HUES6 (cell line): ENCODE measurements around the gene MFSD6.

Source experiments
- H3K27ac ChIP-seq: 2 replicates; pipeline ENCODE4 v1.7.0; 2013; ENCODE audit warnings: low read depth, mild to moderate bottlenecking, low read length, inconsistent platforms
- H3K27me3 ChIP-seq: 2 replicates; pipeline ENCODE4 v1.6.1; 2013; ENCODE audit warnings: low read length; ENCODE audit not compliant: control insufficient read depth, insufficient read depth
- H3K36me3 ChIP-seq: 2 replicates; pipeline ENCODE4 v1.6.1; 2013; ENCODE audit warnings: low read length; ENCODE audit not compliant: control insufficient read depth, insufficient read depth
- H3K4me1 ChIP-seq: 2 replicates; pipeline ENCODE4 v1.6.1; 2013; ENCODE audit warnings: low read length; ENCODE audit not compliant: control insufficient read depth, insufficient read depth
- H3K4me3 ChIP-seq: 2 replicates; pipeline ENCODE4 v1.5.1; 2013; ENCODE audit warnings: low read depth, low read length
- H3K9ac ChIP-seq: one replicate; pipeline ENCODE4 v1.6.1; 2013; ENCODE audit warnings: mild to moderate bottlenecking, low read length
- H3K9me3 ChIP-seq: 2 replicates; pipeline ENCODE4 v1.6.1; 2013; ENCODE audit warnings: low read depth, low read length; ENCODE audit not compliant: control insufficient read depth, insufficient read depth

The MFSD6 gene

DNA sequence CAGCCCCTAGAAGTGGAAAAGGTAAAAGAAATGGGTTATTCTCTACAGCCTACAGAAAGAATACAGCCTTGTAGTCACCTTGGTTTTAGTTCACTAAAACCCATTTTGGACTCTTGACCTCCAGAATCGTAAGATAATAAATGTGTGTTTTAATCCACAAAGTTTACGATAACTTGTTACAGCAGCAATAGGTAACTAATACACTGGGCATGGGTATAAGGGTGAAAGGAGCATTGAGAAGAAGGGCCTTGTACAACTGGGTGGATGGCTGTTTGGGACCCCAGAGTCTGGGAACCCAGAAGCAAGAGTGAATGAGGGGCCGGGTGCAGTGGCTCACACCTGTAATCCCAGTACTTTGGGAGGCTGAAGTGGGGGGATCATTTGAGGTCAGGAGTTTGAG is 2.2 kb upstream of the MFSD6 start:
- Histone ChIP-seq H3K27me3 (peaks cover 58% of the 10 kb centered on the region), H3K9me3 (peaks cover 4% of the 10 kb centered on the region; the same call in 1 of the 2 replicates), H3K4me1 (peaks cover 7% of the 10 kb centered on the region; the same call in 1 of the 2 replicates), H3K36me3 (no peaks in the 10 kb centered on the region), H3K4me3 (no peak overlapping the region), H3K9ac (no peak overlapping the region), H3K27ac (no peak overlapping the region)

GRCh38 chr2:190406805-190407204 is 1.4 kb upstream of the MFSD6 start:
- Histone ChIP-seq H3K36me3 (no peaks in the 10 kb centered on the region), H3K4me3 (peak overlapping the region; percentile 77), H3K9me3 (peaks cover 4% of the 10 kb centered on the region; the same call in 1 of the 2 replicates), H3K9ac (no peak overlapping the region), H3K4me1 (peaks cover 7% of the 10 kb centered on the region; the same call in 1 of the 2 replicates), H3K27me3 (peaks cover 58% of the 10 kb centered on the region), H3K27ac (no peak overlapping the region)

GRCh38 chr2:190407246-190407661 is 901 bp upstream of the MFSD6 start:
- Histone ChIP-seq H3K36me3 (no peaks in the 10 kb centered on the region), H3K4me3 (peak overlapping the region; percentile 77), H3K4me1 (peaks cover 7% of the 10 kb centered on the region), H3K9ac (no peak overlapping the region), H3K27me3 (peaks cover 58% of the 10 kb centered on the region), H3K27ac (no peak overlapping the region), H3K9me3 (peaks cover 4% of the 10 kb centered on the region; the same call in 1 of the 2 replicates)

DNA sequence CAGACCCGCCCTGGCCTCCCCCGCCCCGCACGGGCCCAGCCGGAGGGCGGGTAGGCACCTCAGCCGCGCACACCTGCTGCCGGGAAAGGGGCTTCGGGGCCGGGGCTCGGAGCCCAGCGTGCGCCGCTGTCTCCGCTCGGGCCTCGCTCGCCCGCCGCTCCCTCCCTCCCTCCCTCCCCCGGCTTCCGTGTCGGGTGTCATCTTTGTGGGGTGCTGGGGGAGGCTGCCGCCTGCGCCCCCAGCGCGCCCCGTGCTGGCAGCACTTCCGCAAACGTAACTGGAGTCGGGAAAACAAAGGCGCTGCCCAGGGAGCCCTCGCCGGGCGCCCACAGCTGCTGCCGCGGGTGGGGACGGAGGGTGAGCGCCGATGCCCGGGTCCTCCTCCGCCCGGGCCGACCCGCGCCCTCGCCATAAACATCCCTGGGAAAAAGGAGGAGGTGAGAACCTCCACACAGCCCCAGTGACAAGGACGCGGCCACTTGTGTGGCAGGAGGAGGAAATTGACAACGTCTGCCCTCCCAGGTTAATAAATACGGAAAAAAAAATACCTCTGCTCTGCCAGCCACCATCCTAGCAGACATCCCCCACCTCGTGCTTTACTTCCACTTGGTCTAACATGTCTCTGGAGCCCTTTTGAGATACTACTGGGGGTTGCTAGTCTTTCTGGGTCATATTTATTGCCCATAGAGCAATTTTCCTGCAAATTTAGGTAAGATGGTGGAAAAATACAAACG is 550 bp downstream of the MFSD6 start:
- Histone ChIP-seq H3K4me1 (peaks cover 21% of the 10 kb centered on the region), H3K9ac (no peak overlapping the region), H3K4me3 (peak overlapping the region; percentile 77), H3K36me3 (no peaks in the 10 kb centered on the region), H3K9me3 (peaks cover 4% of the 10 kb centered on the region; the same call in 1 of the 2 replicates), H3K27ac (no peak overlapping the region), H3K27me3 (peaks cover 58% of the 10 kb centered on the region)

- H3K9ac ChIP-seq, result no peak overlapping the region
- H3K27ac ChIP-seq, result no peak overlapping the region
- no peaks in the 10 kb centered on the region for H3K36me3 ChIP-seq
- H3K4me3 ChIP-seq, result no peak overlapping the region
- H3K4me1 ChIP-seq, result peaks cover 23% of the 10 kb centered on the region
- peaks cover 58% of the 10 kb centered on the region for H3K27me3 ChIP-seq
- H3K9me3 ChIP-seq, result peaks cover 4% of the 10 kb centered on the region; the same call in 1 of the 2 replicates
Observed at GRCh38 chr2:190409616-190410015, 1.5 kb downstream of the MFSD6 start.

GRCh38 chr2:190410166-190410565 is 2.0 kb downstream of the MFSD6 start:
- H3K4me1 ChIP-seq, result peaks cover 23% of the 10 kb centered on the region
- H3K9ac ChIP-seq, result no peak overlapping the region
- H3K4me3 ChIP-seq, result no peak overlapping the region
- H3K36me3 ChIP-seq, result no peaks in the 10 kb centered on the region
- H3K9me3 ChIP-seq, result peaks cover 4% of the 10 kb centered on the region; the same call in 1 of the 2 replicates
- peaks cover 53% of the 10 kb centered on the region for H3K27me3 ChIP-seq
- H3K27ac ChIP-seq, result no peak overlapping the region

DNA sequence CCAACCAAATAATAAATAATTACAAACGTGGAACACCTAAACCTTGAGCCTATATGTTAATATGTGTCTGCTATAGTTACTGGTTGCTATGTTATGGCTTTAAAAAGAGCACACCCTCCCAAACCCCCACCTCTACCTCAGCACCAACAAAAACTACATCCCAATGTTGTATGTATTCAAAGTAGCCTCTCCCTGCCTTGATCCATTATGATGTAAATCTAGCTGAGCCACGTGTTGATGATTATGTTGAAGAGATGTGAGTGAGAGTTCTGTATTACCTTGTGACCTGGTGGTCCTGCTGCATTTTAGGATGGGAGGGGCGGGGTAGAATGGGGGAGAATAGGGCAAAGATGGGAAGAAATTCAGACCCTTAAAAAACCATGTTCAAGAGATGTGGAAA is 4.8 kb downstream of the MFSD6 start:
- no peak overlapping the region for H3K4me3 ChIP-seq
- no peak overlapping the region for H3K9ac ChIP-seq
- peaks cover 17% of the 10 kb centered on the region for H3K4me1 ChIP-seq
- no peaks in the 10 kb centered on the region for H3K9me3 ChIP-seq
- peaks cover 26% of the 10 kb centered on the region for H3K27me3 ChIP-seq
- H3K36me3 ChIP-seq, result no peaks in the 10 kb centered on the region
- no peak overlapping the region for H3K27ac ChIP-seq

DNA sequence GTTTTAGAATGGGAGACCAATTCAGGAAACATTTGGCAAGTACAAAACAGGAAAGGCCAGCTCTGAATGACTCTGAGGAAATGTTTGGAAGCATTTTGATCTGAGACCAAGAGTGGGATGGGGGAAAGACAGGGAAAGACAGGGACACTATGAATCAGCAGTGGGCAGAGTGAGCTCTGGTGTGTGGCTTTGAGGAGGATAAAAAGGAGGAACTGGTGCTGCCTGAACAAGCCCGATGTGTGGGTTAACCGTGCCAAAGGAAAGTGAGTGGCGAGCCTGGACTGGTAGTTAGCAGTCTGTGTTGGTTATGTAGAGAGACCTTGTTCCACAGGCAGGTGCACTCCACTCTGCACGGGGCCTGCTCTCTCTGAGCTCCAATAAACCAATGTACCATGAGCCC is 5.3 kb downstream of the MFSD6 start:
- H3K27me3 ChIP-seq, result peaks cover 23% of the 10 kb centered on the region
- no peak overlapping the region for H3K4me3 ChIP-seq
- H3K36me3 ChIP-seq, result no peaks in the 10 kb centered on the region
- no peak overlapping the region for H3K9ac ChIP-seq
- peaks cover 17% of the 10 kb centered on the region for H3K4me1 ChIP-seq
- no peak overlapping the region for H3K27ac ChIP-seq
- no peaks in the 10 kb centered on the region for H3K9me3 ChIP-seq

DNA sequence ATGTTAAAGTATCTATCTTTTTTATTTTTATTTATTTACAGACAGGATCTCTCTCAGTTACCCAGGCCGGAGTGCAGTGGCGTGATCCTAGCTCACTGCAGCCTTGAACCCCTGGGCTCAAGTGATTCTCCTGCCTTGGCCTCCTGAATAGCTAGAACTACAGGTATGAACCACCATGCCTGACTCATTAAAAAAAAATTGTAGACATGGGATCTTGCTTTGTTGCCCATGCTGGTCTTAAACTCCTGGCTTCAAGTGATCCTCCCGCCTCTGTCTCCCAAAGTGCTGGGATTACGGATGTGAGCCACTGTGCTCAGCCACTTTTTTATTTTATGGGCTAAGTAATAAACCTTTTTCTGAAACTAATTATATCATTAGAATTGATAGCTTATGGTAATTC is 7.1 kb downstream of the MFSD6 start:
- no peak overlapping the region for H3K4me3 ChIP-seq
- peaks cover 17% of the 10 kb centered on the region for H3K4me1 ChIP-seq
- no peaks in the 10 kb centered on the region for H3K36me3 ChIP-seq
- no peak overlapping the region for H3K9ac ChIP-seq
- peaks cover 4% of the 10 kb centered on the region for H3K27me3 ChIP-seq
- no peaks in the 10 kb centered on the region for H3K9me3 ChIP-seq
- H3K27ac ChIP-seq, result no peak overlapping the region

- no peak overlapping the region for H3K4me3 ChIP-seq
- H3K36me3 ChIP-seq, result no peaks in the 10 kb centered on the region
- H3K9ac ChIP-seq, result no peak overlapping the region
- no peaks in the 10 kb centered on the region for H3K9me3 ChIP-seq
- H3K27ac ChIP-seq, result no peak overlapping the region
- H3K27me3 ChIP-seq, result no peaks in the 10 kb centered on the region
- H3K4me1 ChIP-seq, result peaks cover 17% of the 10 kb centered on the region
Observed at GRCh38 chr2:190415794-190416775, 7.9 kb downstream of the MFSD6 start.
